Activated T-cell treated with anti-CD3 and anti-CD28 coated beads for 48 hours (primary cell): ENCODE data around the gene MMP28.
A peak's percentile ranks its signal among the peaks of the same experiment; 100 is the strongest.

Source experiments
- DNase-seq: peaks from one replicate; pipeline ENCODE4 v3.0.0-alpha.2; 2020; ENCODE audit warnings: low read depth

The MMP28 gene, protein sequence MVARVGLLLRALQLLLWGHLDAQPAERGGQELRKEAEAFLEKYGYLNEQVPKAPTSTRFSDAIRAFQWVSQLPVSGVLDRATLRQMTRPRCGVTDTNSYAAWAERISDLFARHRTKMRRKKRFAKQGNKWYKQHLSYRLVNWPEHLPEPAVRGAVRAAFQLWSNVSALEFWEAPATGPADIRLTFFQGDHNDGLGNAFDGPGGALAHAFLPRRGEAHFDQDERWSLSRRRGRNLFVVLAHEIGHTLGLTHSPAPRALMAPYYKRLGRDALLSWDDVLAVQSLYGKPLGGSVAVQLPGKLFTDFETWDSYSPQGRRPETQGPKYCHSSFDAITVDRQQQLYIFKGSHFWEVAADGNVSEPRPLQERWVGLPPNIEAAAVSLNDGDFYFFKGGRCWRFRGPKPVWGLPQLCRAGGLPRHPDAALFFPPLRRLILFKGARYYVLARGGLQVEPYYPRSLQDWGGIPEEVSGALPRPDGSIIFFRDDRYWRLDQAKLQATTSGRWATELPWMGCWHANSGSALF

GRCh38 chr17:35795007-35795870 lies at the start of gene MMP28:
MMP28 (minus strand) TSS chr17:35795641; CDS start chr17:35795377, 264 bp downstream.
- DNase-seq = peak; percentile 35

DNA sequence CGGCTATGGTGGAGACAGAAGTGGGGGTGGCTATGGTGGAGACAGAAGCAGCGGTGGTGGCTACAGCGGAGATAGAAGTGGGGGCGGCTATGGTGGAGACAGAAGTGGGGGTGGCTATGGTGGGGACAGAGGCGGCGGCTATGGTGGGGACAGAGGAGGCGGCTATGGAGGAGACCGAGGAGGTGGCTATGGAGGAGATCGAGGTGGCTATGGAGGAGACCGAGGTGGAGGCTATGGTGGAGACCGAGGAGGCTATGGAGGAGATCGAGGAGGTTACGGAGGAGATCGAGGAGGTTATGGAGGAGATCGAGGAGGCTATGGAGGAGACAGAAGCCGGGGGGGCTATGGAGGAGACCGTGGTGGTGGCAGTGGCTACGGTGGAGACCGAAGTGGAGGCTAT lies 49.1 kb upstream of the MMP28 start:
- DNase-seq = no peak

GRCh38 chr17:35843698-35844097 lies 48.3 kb upstream of the MMP28 start:
- no peak for DNase-seq

DNA sequence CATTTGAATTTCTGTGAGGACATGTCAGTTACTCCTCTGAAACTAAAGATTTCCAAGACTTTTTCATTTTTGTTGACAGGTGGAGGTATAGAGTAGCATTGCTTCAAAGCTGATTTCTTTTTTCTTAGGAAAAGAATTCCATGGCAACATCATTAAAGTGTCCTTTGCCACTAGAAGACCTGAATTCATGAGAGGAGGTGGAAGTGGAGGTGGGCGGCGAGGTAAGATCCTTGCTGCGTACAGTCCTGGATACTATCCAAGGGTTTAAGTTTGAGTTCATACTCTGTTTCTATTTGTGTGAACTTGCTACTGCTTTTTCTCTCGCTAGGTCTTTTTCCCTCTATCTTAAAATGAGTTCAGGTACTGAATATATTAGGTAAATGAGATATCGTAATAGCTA lies 46.8 kb upstream of the MMP28 start:
- DNase-seq = no peak

DNA sequence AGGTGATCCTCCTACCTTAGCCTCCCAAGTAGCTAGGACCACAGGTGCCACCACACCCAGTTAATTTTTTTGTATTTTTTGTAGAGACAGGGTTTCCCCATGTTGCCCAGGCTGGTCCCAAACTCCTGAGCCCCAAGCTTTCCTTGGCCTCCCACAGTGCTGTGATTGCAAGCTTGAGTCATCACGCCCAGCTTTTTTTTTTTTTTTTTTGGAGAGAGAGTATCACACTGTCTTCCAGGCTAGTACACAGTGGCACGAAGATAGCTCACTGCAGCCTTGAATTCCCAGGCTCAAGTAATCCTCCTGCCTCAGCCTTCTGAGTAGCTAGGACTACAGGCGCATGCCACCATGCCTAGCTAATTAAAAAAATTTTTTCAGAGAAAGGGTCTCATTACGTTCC lies 46.1 kb upstream of the MMP28 start:
- DNase-seq = no peak

DNA sequence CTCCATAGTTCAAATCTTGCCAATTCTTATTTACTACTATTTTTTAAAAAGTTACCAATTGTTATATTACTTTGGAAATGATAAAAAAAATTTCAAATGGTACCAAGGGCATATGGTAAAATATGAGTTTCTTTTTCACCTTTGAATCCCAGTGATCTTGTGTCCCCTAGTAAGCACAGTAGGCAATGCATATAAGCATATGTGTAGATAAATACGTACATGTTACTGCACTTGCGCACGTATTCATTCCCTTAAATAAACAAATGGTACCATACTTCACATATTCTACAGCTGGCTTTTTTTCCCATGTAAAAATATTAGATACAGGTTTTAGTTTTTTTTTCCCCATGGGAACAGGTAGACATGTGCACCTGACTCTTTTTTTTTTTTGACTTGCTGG lies 45.7 kb upstream of the MMP28 start:
- DNase-seq = no peak

- DNase-seq = no peak
Measured at GRCh38 chr17:35825206-35825605, 29.8 kb upstream of the MMP28 start.

DNA sequence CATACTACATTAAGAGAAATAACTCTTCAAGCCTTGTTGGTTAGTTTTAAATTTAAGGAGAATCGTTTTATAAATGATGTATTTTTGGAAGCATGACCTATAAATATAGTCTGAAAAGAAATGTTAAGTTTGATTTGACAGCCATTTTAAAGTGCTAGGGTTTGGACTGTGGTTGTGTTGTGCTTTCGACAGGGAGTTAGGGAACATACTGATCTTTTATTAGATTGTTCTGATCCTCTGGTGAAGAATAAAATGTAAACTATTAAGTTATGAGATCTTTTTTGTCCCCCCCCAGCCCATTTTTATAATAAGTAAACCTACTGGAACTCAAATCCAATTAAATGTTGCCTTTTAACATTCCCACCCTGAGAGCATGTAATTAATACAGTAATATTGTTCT lies 25.9 kb upstream of the MMP28 start:
- DNase-seq = no peak

- DNase-seq = no peak
Measured at GRCh38 chr17:35819455-35819854, 24.0 kb upstream of the MMP28 start.

DNA sequence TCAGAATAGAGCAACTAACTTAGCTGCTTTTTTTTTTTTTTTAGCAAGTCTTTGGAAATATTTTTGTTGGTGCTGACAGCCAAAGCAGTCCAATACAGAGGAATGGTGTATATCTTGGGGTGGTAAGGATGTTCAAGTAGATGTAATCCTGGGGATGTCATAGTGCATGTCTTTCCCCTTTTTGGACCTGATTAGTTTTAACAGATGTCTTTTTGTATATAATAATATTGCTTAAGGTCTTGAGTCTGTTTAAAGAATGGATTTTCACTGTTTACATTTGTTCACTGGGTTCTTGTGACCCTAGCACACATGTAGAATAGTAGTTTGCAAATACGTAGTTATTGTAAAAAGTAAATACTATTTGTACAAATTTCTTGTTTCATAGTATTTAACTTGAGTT lies 21.8 kb upstream of the MMP28 start:
- no peak for DNase-seq

DNA sequence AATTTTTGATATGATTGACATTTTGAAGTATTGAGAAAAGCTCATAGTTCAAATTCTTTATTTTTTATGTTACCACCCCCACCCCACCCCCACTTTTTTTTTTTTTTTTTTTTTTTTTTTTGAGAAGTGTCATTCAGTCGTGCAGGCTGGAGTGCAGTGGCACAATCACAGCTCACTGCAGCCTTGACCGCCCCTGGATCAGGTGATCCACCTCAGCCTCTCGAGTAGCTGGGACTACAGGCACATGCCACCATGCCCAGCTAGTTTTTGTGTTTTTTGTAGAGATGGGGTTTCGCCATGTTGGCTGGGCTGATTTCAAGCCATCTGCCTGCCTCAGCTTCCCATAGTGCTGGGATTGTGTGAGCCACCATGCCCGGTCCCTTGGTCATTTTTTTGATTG lies 21.3 kb upstream of the MMP28 start:
- DNase-seq = no peak

- DNase-seq = no peak
Measured at GRCh38 chr17:35812456-35812855, 17.0 kb upstream of the MMP28 start.

GRCh38 chr17:35811759-35812158 lies 16.3 kb upstream of the MMP28 start:
- no peak for DNase-seq

DNA sequence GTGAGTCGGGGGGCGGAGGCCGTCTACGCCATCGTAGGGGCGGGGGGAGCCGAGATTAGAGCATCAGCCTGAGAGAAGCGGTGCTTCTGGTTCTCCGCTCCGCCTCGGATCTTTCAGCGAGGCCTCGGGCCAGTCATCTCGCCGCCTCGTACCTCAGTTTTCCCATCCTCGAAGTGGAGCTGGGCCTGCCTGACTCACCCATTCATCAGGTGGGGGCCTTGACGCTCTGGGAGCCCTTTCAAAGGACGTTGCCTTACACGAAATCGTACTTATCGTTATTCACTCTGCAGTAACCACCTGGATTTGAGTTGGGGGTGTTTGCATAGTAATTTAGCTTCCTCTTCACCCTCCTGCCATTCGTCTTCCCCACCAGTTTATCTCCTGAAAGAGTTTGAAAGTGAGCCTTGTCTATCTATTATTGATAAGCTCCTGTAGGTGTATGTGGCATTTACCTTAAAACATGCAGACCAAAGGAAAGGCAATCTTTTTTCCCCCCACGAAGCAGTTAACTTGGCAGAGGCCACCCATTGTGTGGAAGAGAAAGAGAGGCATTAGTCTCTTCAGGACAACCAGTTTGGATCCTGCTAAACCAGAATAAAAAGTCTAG lies 14.5 kb upstream of the MMP28 start:
- DNase-seq = no peak

GRCh38 chr17:35808962-35809854 lies 13.8 kb upstream of the MMP28 start, which contains the start of gene TAF15:
TAF15 (plus strand) TSS chr17:35809484; CDS start chr17:35809570, 86 bp downstream.
- peak; percentile 95 for DNase-seq

GRCh38 chr17:35808240-35808961 lies 13.0 kb upstream of the MMP28 start:
- no peak for DNase-seq

DNA sequence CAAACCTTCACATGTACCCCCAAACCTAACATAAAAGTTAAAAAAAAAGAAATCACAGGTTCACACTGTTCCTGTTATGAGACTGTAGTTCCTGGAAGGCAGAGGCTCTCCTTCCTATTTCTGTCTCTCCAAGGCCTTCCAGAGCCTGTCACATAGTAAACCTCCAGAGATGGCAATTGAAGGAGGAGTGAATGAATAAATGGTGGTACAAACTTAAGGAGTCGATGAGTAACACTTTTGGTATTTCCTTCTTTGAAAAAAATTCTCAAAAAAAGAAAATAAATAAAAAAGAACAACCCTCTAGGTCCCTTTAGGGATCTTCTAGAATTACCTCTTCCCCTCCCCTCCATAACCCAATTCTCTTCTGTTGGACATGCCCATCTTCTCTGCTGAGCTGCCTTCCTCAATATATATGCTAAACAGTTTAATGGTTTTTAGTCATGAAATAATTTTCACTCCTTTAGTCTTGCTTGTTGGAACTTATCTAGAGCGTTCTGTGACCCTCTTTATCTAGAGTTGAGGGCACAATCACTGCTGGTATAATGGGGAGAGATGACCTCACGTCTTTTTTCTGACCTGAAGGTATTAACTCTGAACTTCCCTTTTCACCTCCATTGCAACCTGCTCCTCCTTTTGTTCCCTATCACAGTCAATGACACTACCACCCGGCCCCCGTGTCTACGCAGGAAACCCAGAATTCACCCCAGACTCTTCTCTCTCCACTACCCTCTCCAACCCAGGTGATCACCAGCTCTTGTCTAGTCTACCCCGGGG lies 12.1 kb upstream of the MMP28 start:
- DNase-seq = no peak

DNA sequence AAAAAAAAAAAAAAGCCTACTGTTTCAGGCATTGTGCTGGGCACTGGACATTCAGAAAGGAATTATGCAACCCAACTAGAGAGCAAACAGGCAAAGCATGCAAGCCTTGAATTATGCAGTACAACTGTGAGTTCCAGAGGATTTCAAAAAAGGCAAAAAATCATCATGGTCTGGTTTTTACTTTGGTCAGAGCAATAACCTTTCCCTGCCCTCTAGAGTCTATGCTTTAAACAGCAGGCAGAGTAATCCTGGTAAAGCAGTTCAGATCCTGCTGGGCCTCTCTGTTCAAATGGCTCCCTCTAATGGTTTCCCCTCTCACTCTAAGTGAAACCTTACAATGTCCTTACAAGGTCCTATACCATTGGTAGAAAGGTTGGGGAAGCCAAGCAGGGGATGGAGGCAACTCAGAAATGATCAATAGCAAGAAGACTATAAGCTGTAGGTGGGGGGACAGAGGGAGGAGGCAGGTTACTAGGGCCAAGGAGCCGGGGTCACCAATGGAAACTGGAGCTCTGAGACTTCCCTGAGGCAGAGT lies 9.3 kb upstream of the MMP28 start:
- DNase-seq = no peak

GRCh38 chr17:35801583-35802224 lies 6.3 kb upstream of the MMP28 start:
- no peak for DNase-seq
